Adipocyte (in vitro differentiated cells): ENCODE data around the gene ATG101.

Experiments
- DNase-seq: peaks from one replicate; pipeline ENCODE4 v3.0.0-alpha.2; 2015; ENCODE audit warnings: low read depth
- H3K27me3 ChIP-seq: replicated peaks from 2 replicates; pipeline ENCODE4 v1.7.0; 2013; ENCODE audit warnings: mild to moderate bottlenecking, low read length, moderate library complexity; ENCODE audit not compliant: control insufficient read depth, insufficient read depth
- H3K36me3 ChIP-seq: 2 replicates; pipeline ENCODE4 v1.7.0; 2013; ENCODE audit warnings: low read length, mild to moderate bottlenecking, moderate library complexity; ENCODE audit not compliant: control insufficient read depth, insufficient read depth, severe bottlenecking
- H3K4me1 ChIP-seq: 2 replicates; pipeline ENCODE4 v1.7.0; 2013; ENCODE audit warnings: mild to moderate bottlenecking, low read length, moderate library complexity; ENCODE audit not compliant: control insufficient read depth, insufficient read depth
- H3K4me3 ChIP-seq: 2 replicates; pipeline ENCODE4 v1.7.0; 2013; ENCODE audit warnings: mild to moderate bottlenecking, low read length, moderate library complexity
- H3K9ac ChIP-seq: 2 replicates; pipeline ENCODE4 v1.7.0; 2013; ENCODE audit warnings: mild to moderate bottlenecking, low read length, moderate library complexity
- H3K9me3 ChIP-seq: 2 replicates; pipeline ENCODE4 v1.7.0; 2013; ENCODE audit warnings: mild to moderate bottlenecking, low read length, moderate library complexity; ENCODE audit not compliant: control insufficient read depth

Gene ATG101

GRCh38 chr12:52123487-52124186, 53.9 kb downstream of the ATG101 start:
- Histone ChIP-seq H3K9me3 (no peaks in the 10 kb centered on the region), H3K4me1 (no peaks in the 10 kb centered on the region), H3K27me3 (peaks cover 7% of the 10 kb centered on the region), H3K4me3 (no peak overlapping the region), H3K9ac (no peak overlapping the region), H3K36me3 (no peaks in the 10 kb centered on the region)
- no peak for DNase-seq

GRCh38 chr12:52125476-52125900, 55.7 kb downstream of the ATG101 start:
- no peak overlapping the region for H3K4me3 ChIP-seq
- no peaks in the 10 kb centered on the region for H3K9me3 ChIP-seq
- H3K9ac ChIP-seq, result no peak overlapping the region
- no peaks in the 10 kb centered on the region for H3K4me1 ChIP-seq
- DNase-seq, result no peak
- peaks cover 7% of the 10 kb centered on the region for H3K27me3 ChIP-seq
- H3K36me3 ChIP-seq, result no peaks in the 10 kb centered on the region

GRCh38 chr12:52126050-52126604, 56.3 kb downstream of the ATG101 start:
- Histone ChIP-seq H3K36me3 (no peaks in the 10 kb centered on the region), H3K27me3 (peaks cover 7% of the 10 kb centered on the region), H3K9me3 (no peaks in the 10 kb centered on the region), H3K4me1 (no peaks in the 10 kb centered on the region), H3K9ac (no peak overlapping the region), H3K4me3 (no peak overlapping the region)
- no peak for DNase-seq
